Measurements from ENCODE around the gene RNLS.

Gene RNLS

DNA sequence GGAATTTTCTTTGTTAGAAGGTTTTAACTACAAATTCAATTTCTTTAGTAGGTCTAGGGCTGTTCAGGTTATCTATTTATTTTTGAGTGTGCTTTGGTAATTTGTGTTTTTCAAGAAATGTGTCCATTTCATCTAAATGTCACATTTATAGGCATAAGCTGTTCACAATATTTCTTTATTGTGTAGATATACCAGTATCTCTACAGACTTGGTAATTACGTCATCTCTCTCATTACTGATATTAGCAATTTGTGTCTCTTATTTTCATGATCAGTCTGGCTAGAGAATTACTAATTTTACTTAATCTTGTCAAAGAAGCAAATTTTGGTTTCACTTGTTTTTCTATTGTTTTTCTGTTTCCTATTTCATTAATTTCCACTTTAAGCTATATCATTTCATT lies 152.0 kb downstream of the RNLS start:
- DNase-seq (ENCODE audit: low spot score): no peak

DNA sequence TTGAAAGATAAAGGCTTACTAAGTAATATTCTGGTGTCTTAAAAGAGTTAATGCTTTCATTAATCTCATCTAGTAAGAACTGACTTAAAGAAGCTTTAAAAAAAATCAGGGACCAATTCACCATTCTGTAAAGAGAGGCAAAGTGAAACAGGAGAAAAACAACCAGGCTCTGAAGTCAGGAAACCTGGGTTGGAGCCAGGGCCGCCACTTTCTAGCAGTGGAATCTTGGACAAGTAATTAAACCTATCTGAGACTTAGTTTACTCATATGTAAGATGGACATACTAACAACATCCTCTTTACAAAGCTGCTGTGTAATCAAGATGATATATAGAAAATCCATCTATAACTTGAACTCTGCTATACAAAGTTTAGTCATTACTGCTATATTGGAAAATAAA lies 154.1 kb downstream of the RNLS start:
- DNase-seq (ENCODE audit: low spot score): no peak

DNA sequence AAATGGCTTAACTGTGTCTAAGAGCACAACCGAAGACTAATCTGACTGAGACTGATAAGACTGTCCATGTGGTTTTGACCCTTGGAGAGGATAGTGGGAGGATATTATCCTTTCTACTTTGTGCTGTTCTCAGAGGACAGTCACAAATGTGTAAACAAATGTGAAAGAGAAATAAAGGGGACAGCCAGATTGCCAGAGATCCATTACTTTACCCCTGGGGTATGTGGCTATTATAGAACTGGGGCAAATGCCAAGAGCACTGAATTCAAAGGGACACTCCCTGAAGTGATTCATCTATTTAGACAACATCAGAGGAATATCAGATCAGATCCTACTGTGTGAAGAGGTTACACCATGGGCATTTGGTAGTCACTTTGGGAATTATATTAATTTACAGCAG lies 154.7 kb downstream of the RNLS start:
- no peak for DNase-seq (ENCODE audit: low spot score)

DNA sequence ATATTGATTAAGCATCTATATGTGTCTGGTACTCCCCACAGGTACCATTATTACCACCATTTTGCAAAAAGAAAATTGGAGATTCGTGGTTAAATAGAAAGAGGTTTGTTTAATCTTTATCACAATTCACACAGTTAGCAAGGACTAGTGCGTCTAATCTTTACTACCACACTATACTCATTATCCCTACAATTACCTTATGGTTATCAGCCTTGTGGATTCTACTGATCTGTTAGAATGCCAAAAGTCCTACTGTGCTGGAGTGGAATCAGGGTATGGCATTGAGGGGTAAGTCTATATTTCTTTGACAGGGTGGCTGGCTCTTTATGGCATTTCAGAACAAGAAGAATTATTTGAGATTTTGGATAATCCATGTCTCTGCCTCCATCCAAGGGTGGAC lies 156.1 kb downstream of the RNLS start:
- no peak for DNase-seq (ENCODE audit: low spot score)

GRCh38 chr10:88424881-88425280 lies 158.2 kb downstream of the RNLS start:
- DNase-seq (ENCODE audit: low spot score): no peak

DNA sequence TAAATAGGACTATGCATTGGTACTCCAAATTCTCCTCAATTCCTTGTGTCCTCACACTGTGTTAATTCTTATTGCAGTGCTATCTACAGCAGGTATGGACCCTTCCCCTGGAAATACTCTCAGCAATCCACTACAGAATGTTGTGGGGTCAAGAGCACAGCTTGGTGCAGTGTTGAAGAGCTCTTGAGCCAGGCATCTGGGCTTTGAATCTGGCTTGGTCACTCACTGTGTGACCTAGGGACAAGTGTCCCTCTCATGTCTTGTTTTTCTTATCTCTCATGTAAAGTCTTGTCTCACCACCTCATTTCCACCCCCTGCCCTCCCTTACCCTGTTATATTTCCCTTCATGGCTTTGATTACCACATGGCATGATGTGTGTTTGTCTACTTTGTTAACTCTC lies 159.4 kb downstream of the RNLS start:
- DNase-seq (ENCODE audit: low spot score): no peak

DNA sequence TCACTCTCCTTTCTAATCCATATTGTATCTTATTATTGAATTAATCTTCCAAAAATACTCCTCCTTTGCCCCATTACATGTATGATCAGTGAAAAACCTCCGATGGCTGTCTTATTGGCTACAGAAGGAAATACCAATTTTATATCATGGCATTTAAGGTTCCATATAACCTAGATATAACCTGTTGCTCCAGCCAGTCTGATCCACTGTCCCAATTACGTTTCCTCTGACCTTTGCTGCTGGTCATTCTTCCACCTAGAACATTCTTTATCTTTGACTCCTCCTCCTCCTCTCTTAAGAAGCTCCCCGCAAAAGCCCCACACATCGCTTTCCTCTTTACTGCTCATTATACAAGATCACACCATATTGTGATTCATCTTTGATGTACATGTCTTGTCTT lies 161.5 kb downstream of the RNLS start:
- DNase-seq (ENCODE audit: low spot score): no peak

- DNase-seq (ENCODE audit: low spot score): no peak
Observed at GRCh38 chr10:88418871-88419270, 164.2 kb downstream of the RNLS start.

- DNase-seq (ENCODE audit: low spot score): no peak
Observed at GRCh38 chr10:88417387-88418030, 165.6 kb downstream of the RNLS start.

DNA sequence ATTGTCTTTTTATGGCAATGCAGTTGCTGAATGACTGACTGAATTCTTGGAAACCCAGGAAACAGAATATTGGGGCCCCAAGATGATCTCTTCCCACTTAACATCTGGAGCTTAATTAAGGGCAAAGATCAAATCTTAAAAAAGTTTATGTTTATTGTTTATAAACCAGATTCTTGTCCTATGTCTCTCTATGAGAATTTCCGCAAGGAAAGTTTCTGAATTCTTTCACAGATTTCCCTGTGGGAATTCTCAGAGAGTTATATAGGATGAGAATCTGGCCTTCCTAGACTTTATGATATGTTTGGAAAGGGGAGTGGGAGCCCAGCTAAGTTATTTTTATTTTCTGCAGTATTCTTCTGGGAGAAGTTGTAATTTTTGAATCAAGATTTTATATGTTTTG lies 166.3 kb downstream of the RNLS start:
- no peak for DNase-seq (ENCODE audit: low spot score)

DNA sequence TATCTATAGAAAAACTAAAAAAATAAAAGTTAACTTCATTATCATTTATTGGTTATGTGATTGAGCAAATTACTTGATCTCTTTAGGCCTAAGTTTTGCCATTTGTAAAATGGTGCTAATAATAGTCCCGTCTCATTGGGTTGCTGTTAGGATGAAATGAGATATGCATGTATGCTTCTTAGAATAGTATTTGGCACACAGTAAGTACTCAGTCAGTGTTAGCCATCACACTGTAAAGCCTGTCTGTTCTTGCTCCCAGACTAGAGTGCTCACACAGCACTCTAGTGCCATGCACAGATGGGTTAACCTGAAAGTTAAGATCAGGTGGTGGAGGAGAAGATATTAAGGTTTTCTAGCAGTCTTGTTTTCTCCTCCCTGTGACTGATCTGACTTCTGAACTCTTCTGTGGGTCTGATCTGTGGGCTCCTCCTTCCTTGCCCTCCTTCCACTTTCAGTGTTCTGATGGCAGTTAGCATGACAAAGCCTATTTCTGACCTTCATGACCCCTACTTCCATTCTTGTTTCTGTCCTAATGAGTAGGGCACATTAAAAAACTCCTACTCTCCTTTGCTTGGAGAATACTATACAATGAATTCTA lies 167.5 kb downstream of the RNLS start:
- DNase-seq (ENCODE audit: low spot score): no peak

GRCh38 chr10:88413412-88413811 lies 169.7 kb downstream of the RNLS start:
- no peak for DNase-seq (ENCODE audit: low spot score)

DNA sequence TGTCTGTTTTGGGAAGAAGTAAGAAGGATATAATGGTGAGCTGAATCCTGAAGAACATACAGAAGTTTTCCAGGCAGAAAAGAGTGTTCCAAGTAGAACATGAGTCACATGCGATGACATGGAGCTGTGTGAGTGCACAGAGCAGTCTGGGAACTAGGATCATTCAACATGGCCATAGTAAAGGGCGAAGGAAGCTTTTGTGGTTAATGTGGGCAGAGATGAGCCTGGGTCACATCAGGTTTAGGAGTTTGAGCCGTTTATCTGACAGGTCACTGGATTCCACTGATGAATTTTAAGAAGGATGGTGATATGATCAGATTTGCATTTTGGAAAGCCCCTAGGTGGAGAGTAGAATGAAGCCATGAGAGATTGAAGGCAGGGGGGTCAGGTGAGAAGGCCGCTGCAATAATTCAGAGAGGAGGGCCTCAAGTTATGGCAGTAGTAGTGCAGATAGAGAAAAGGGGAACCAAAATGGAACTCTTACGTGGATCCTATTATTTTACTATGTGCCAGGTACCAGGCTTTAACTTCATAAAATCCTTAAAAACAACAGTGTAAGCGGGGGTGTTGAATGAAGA lies 171.3 kb downstream of the RNLS start:
- no peak for DNase-seq (ENCODE audit: low spot score)

DNA sequence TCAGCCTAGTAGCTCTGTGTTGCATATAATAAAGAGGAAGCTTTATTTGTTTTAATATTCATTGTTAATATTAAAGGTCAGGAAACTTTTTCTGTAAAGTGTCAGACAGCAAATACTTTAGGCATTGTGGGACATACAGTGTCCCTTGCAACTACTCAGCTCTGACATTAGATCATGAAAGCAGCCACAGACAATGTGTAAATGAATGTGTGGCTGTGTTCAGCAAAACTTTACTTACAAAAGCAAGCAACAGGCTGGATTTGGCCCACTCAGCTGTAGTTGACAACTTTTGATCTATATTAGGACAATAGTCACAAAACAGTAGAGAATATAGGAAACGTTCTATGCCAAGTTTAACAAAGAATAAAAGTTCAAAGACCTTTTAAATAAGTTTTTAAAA lies 173.3 kb downstream of the RNLS start:
- no peak for DNase-seq (ENCODE audit: low spot score)

DNA sequence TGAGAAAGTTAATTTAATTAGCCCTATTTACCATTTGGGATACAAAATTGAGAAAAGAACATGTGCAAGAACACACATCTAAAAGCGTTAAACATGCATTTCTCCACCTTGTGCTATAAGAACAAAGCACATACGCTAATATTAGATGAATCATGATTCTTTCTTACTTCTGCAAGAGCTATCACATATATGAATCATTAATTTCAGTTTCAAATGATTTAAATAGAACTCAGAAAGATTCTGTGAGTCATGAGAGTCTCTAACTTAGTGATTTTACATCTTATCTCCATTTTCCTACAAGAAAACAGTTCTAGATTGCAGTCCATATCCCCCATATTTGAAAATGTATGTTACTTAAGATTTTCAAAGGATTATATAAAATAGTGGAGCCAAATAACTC lies 173.9 kb downstream of the RNLS start:
- DNase-seq (ENCODE audit: low spot score): no peak

GRCh38 chr10:88408096-88408495 lies 175.0 kb downstream of the RNLS start:
- no peak for DNase-seq (ENCODE audit: low spot score)

DNA sequence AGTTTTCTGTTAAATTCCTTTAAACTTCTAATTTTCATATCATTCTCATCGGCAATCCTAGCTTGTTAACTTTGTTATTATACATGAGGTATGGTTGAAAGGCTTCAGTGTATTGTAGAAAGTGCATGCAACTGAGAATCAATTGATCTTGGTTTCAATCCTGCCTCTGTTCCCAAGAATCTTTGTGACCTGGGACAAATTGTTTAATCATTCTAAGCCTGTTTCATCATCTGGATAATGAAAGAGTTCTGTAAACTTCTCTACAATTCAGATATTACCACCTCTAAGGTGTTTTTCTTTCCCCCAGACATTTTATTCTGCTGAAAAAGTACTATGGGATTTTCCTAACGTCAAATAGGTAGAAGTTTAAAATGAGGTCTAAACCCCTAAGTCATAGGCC lies 179.0 kb downstream of the RNLS start:
- no peak for DNase-seq (ENCODE audit: low spot score)

DNA sequence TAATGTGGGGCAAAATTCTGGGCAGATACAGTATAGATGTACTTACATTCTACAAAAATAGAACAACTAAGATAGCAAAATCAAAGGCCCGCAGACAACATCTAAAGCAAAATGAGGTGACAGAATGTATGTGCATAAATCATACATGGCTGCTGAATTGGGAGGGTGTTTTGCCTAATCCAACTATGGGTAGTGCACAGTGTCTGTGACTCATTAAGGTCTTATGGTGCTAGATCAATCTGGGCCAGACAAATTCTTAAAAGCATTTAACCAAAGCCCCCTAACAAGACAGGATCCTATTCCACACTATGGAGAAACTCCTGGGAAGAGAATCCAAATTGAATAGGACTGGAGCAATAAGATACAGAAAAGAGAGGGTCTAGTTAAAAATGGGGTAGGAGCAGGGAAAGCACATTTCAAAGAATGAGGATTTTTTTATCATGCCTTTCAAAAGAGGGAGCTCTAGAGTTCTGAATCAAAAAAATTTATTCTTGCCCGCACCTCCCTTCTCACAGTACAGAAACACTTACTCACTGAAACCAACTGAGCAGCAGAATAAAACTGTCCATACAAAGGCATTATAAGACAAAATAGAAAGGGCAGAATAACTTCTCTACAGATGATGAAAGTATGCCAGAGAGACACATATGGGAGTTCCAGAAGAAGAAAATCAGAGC lies 181.3 kb downstream of the RNLS start:
- DNase-seq (ENCODE audit: low spot score): no peak

DNA sequence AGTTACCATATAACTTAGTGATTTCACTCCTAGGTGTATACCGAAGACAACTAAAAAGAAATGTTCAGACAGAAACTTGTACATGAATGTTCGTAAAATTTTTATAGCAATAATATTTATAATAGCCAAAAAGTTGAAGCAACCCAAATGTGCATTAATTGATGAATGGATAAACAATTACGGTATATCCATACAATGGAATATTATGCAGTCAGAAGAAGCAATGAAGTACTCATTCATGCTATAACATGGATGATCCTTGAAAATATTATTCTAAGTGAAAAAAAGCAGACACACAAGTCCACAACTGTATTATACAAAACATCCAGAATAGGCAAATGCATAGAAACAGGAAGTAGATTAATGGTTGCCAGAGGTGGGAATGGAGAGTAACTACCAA lies 183.9 kb downstream of the RNLS start:
- DNase-seq (ENCODE audit: low spot score): no peak

- DNase-seq (ENCODE audit: low spot score): no peak
Observed at GRCh38 chr10:88395677-88396076, 187.4 kb downstream of the RNLS start.

DNA sequence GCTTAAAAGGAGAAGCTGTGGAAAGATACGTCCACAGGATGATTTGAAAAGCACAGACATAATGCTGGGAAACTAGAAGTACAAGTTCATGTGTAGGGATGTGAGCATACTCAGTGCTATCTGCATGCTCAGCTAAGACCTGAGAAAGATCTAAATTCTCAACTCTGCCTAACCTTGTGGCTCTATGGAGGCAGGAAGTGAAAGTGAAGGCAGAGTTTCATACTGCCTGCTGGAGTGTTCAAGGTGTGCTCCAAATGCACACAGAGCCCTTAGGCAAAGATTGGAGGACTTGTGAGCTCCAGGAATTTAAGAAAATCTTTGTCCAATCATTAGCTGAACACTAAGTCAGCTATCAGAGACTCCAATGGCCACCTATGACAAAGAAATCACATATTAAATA lies 190.9 kb downstream of the RNLS start:
- DNase-seq (ENCODE audit: low spot score): no peak

- no peak for DNase-seq (ENCODE audit: low spot score)
Observed at GRCh38 chr10:88390041-88390440, 193.1 kb downstream of the RNLS start.

- no peak for DNase-seq (ENCODE audit: low spot score)
Observed at GRCh38 chr10:88389456-88389855, 193.7 kb downstream of the RNLS start.

Data from HuH-7.5 (cell line).